PC-3 (cell line): ENCODE results near the gene IQCF5. TPM values are rescaled to one million over a fixed set of nuclear protein-coding genes. Genes with fewer than 3 reads are reported as not detected.
A peak's percentile ranks its signal among the peaks of the same experiment; 100 is the strongest.

Source experiments
- ATAC-seq: fragments of 200-7000 bp; cut with Tn5 transposase; 2 replicates; pipeline ENCODE4 v1.9.1; 2020; ENCODE audit warnings: mild to moderate bottlenecking, moderate library complexity
- BruUV-seq: library from RNA; stranded (reverse); fragments of 400-500 nt; replicated peaks from 2 replicates; lab custom pipeline; 2021; lab: Mats Ljungman, UMichigan
- CTCF ChIA-PET: fragments of 300-600 bp; sonication (Branson Sonifier 250); formaldehyde crosslinking; loops from one replicate; lab custom pipeline; 2022; ENCODE audit warnings: antibody characterized with exemption; lab: Charles Lee
- POLR2A ChIA-PET: fragments of 300-600 bp; sonication (Branson Sonifier 250); formaldehyde crosslinking; loops from one replicate; lab custom pipeline; 2022; ENCODE audit warnings: antibody characterized with exemption; ENCODE audit not compliant: unreplicated experiment; lab: Charles Lee
- DNase-seq: peaks from one replicate; pipeline ENCODE4 v3.0.0-alpha.2; 2015
- H2AFZ ChIP-seq: fragments of 300-600 bp; sonication (generic); 2 replicates; pipeline ENCODE4 v1.6.0; 2016; ENCODE audit warnings: antibody characterized with exemption, low read length
- H3F3A ChIP-seq: fragments of 300-600 bp; sonication (generic); one replicate; pipeline ENCODE4 v1.6.0; 2017; ENCODE audit warnings: antibody characterized with exemption, low read length, control low read depth, mild to moderate bottlenecking; ENCODE audit not compliant: unreplicated experiment
- H3K27ac ChIP-seq: fragments of 300-600 bp; sonication (generic); 2 replicates; pipeline ENCODE4 v1.5.1; 2016; ENCODE audit warnings: mild to moderate bottlenecking, low read length
- H3K27me3 ChIP-seq: fragments of 300-600 bp; sonication (generic); 2 replicates; pipeline ENCODE4 v1.6.1; 2016; ENCODE audit warnings: low read length, mixed read lengths
- H3K36me3 ChIP-seq: fragments of 300-600 bp; sonication (generic); 2 replicates; pipeline ENCODE4 v1.6.1; 2016; ENCODE audit warnings: low read depth, mixed run types, low read length, mixed read lengths
- H3K4me1 ChIP-seq: fragments of 300-600 bp; sonication (generic); 2 replicates; pipeline ENCODE4 v1.5.1; 2016; ENCODE audit warnings: low read length; ENCODE audit not compliant: insufficient read depth
- H3K4me2 ChIP-seq: fragments of 300-600 bp; sonication (generic); 2 replicates; pipeline ENCODE4 v1.6.0; 2016; ENCODE audit warnings: low read length
- H3K4me3 ChIP-seq: fragments of 300-600 bp; sonication (generic); 2 replicates; pipeline ENCODE4 v1.5.1; 2016; ENCODE audit warnings: mild to moderate bottlenecking, low read length, mixed read lengths
- H3K79me2 ChIP-seq: fragments of 300-600 bp; sonication (generic); 2 replicates; pipeline ENCODE4 v1.6.1; 2017; ENCODE audit warnings: low read length, mixed read lengths
- H3K9ac ChIP-seq: fragments of 300-600 bp; sonication (generic); 2 replicates; pipeline ENCODE4 v1.6.0; 2016; ENCODE audit warnings: mild to moderate bottlenecking, low read length
- H3K9me2 ChIP-seq: fragments of 300-600 bp; sonication (generic); replicated peaks from 2 replicates; pipeline ENCODE4 v1.6.1; 2016; ENCODE audit warnings: mixed run types, low read length, mixed read lengths
- H3K9me3 ChIP-seq: fragments of 300-600 bp; sonication (generic); 2 replicates; pipeline ENCODE4 v1.6.1; 2016; ENCODE audit warnings: low read length, mixed read lengths
- H4K20me1 ChIP-seq: fragments of 300-600 bp; sonication (generic); 2 replicates; pipeline ENCODE4 v1.6.1; 2016; ENCODE audit warnings: low read length, mixed read lengths
- EZH2 ChIP-seq: fragments of 300-600 bp; sonication (generic); IDR thresholded peaks from one replicate; pipeline ENCODE4 v1.6.1; 2017; ENCODE audit warnings: antibody characterized with exemption, mild to moderate bottlenecking, low read length; ENCODE audit not compliant: unreplicated experiment
- EZH2phosphoT487 ChIP-seq: fragments of 300-600 bp; sonication (generic); IDR thresholded peaks from 2 replicates; pipeline ENCODE4 v1.6.1; 2018; ENCODE audit warnings: mild to moderate bottlenecking, antibody characterized with exemption, low read length, borderline replicate concordance
- intact Hi-C: fragments of 100-400 bp; cut with micrococcal nuclease; formaldehyde crosslinking; loops from 2 replicates; pipeline ENCODE4 v1.9.0; 2023
- total RNA-seq: library from RNA; depleted of rRNA; stranded (reverse); fragments of >200 nt; gene quantifications from 2 replicates; pipeline ENCODE4 v1.2.3, GENCODE V29; 2014
- TF ChIP-seq, protein P1 (sequence below): fragments of 300-600 bp; sonication (generic); conservative IDR thresholded peaks from 2 replicates; pipeline ENCODE4 v1.5.1; 2017; ENCODE audit warnings: antibody characterized with exemption, low read depth, mild to moderate bottlenecking, low read length

IQCF5 gene
- total RNA-seq, 1 experiment from 2014 or later, result not detected

GRCh38 chr3:51897391-51897790 lies 22.0 kb upstream of the IQCF5 start:
- intact Hi-C loops, result no loop called here
- CTCF ChIA-PET, result interaction anchor here (1.0 kb wide), 1 partner anchor 10 kb away, joined by 3 read pairs; no protein-coding TSS in a partner anchor
- no peaks in the 10 kb centered on the region for H3K79me2 ChIP-seq

GRCh38 chr3:51896607-51897305 lies 21.4 kb upstream of the IQCF5 start:
- TF ChIP-seq, protein P1, sequence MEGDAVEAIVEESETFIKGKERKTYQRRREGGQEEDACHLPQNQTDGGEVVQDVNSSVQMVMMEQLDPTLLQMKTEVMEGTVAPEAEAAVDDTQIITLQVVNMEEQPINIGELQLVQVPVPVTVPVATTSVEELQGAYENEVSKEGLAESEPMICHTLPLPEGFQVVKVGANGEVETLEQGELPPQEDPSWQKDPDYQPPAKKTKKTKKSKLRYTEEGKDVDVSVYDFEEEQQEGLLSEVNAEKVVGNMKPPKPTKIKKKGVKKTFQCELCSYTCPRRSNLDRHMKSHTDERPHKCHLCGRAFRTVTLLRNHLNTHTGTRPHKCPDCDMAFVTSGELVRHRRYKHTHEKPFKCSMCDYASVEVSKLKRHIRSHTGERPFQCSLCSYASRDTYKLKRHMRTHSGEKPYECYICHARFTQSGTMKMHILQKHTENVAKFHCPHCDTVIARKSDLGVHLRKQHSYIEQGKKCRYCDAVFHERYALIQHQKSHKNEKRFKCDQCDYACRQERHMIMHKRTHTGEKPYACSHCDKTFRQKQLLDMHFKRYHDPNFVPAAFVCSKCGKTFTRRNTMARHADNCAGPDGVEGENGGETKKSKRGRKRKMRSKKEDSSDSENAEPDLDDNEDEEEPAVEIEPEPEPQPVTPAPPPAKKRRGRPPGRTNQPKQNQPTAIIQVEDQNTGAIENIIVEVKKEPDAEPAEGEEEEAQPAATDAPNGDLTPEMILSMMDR, result no peak
- TF ChIP-seq EZH2 (no peak), EZH2phosphoT487 (no peak)
- no peaks in the 10 kb centered on the region for H3K9me2 ChIP-seq
- peaks cover 23% of the 10 kb centered on the region for H3K4me1 ChIP-seq
- DNase-seq, result peak; percentile 68
- BruUV-seq, result no TSS peak
- H3K4me3 ChIP-seq, result no peak overlapping the region; the same call in 1 of the 2 replicates
- no peak overlapping the region for H3K9ac ChIP-seq
- peak; percentile 58 for ATAC-seq
- H4K20me1 ChIP-seq, result no peaks in the 10 kb centered on the region
- H3K27ac ChIP-seq, result peak overlapping the region; percentile 74
- no peaks in the 10 kb centered on the region for H3K9me3 ChIP-seq
- ChIA-PET CTCF (interaction anchor here (1.0 kb wide), 1 partner anchor 9 kb away, joined by 3 read pairs; no protein-coding TSS in a partner anchor), POLR2A (no interaction called here)
- peak overlapping the region; percentile 43; the same call in 1 of the 2 replicates for H2AFZ ChIP-seq
- no peaks in the 10 kb centered on the region for H3K79me2 ChIP-seq
- H3K36me3 ChIP-seq, result no peaks in the 10 kb centered on the region
- intact Hi-C loops, result no loop called here
- no peaks in the 10 kb centered on the region for H3K27me3 ChIP-seq
- H3K4me2 ChIP-seq, result peak overlapping the region; percentile 66
- no peaks in the 10 kb centered on the region for H3F3A ChIP-seq

More at GRCh38 chr3:51897391-51897790, 22.0 kb upstream of the IQCF5 start:
- no peak overlapping the region for H2AFZ ChIP-seq
- TF ChIP-seq, protein P1, result no peak
- no peak for TF ChIP-seq EZH2phosphoT487
- no peak for TF ChIP-seq EZH2
- H3K9me3 ChIP-seq, result no peaks in the 10 kb centered on the region
- no peaks in the 10 kb centered on the region for H3K27me3 ChIP-seq
- BruUV-seq, result no TSS peak
- no peak for DNase-seq
- H3K4me2 ChIP-seq, result peak overlapping the region; percentile 66; the same call in 1 of the 2 replicates
- H3K9me2 ChIP-seq, result no peaks in the 10 kb centered on the region
- ATAC-seq, result no peak
- POLR2A ChIA-PET, result no interaction called here
- no peak overlapping the region for H3K9ac ChIP-seq
- H3F3A ChIP-seq, result no peaks in the 10 kb centered on the region
- H3K36me3 ChIP-seq, result no peaks in the 10 kb centered on the region
- peaks cover 27% of the 10 kb centered on the region for H3K4me1 ChIP-seq
- H4K20me1 ChIP-seq, result no peaks in the 10 kb centered on the region
- no peak overlapping the region for H3K4me3 ChIP-seq
- H3K27ac ChIP-seq, result peak overlapping the region; percentile 74; the same call in 1 of the 2 replicates

DNA sequence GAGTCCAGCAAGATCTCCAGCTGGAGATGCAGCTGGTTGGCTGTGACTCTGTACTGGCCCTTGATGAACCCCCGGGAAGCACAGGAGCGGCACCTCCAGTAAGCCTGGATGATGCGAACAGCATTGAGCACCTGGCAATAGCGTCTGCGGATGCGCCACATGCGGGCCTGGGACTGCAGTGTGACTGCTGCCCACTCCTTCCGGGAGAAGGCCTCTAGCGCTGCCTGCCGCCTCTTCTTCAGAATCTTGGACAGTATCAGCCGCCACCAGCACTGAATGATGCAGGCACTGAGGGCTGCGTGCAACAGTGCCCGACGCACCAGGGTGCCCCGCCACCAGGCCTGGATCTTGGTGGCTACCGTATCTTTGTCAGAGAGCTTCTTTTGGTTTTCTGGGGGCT lies 19.5 kb upstream of the IQCF5 start:
- no peak for ATAC-seq
- CTCF ChIA-PET, result no interaction called here
- H3K79me2 ChIP-seq, result no peaks in the 10 kb centered on the region

More for the DNA sequence above, 19.5 kb upstream of the IQCF5 start:
- Histone ChIP-seq H3K27ac (no peak overlapping the region), H3K9me3 (no peaks in the 10 kb centered on the region), H3K4me2 (no peak overlapping the region), H3K27me3 (no peaks in the 10 kb centered on the region), H3K36me3 (no peaks in the 10 kb centered on the region), H3K9ac (no peak overlapping the region), H4K20me1 (no peaks in the 10 kb centered on the region), H3K4me3 (no peak overlapping the region), H3K9me2 (no peaks in the 10 kb centered on the region), H3K4me1 (peaks cover 13% of the 10 kb centered on the region), H2AFZ (no peak overlapping the region), H3F3A (no peaks in the 10 kb centered on the region)
- POLR2A ChIA-PET, result no interaction called here
- TF ChIP-seq EZH2 (no peak), EZH2phosphoT487 (no peak)
- TF ChIP-seq, protein P1, result no peak
- intact Hi-C loops, result no loop called here
- DNase-seq, result no peak
- no TSS peak for BruUV-seq
